Activated T-helper 17 cell treated with anti-CD3 and anti-CD28 coated beads, Interleukin-2, amount 50 U/mL, for 72 hours (primary cell): ENCODE data around the gene RPL23. TPM values are rescaled to one million over a fixed set of nuclear protein-coding genes. Genes with fewer than 3 reads are reported as not detected.

Source experiments
- ATAC-seq: fragments of 150-1000 bp; cut with Tn5 transposase; replicated peaks from 2 replicates; pipeline ENCODE4 v1.10.0; 2021; ENCODE audit warnings: mild to moderate bottlenecking, moderate library complexity
- H3K27ac Mint-ChIP-seq: one replicate; pipeline ENCODE4 v1.8.0; 2022; ENCODE audit warnings: mixed read lengths
- H3K27me3 Mint-ChIP-seq: one replicate; pipeline ENCODE4 v1.8.0; 2022; ENCODE audit warnings: mixed read lengths
- H3K36me3 Mint-ChIP-seq: one replicate; pipeline ENCODE4 v1.8.0; 2022; ENCODE audit warnings: low read depth, mild to moderate bottlenecking, mixed read lengths
- H3K4me1 Mint-ChIP-seq: one replicate; pipeline ENCODE4 v1.8.0; 2022; ENCODE audit warnings: mixed read lengths
- H3K4me3 Mint-ChIP-seq: one replicate; pipeline ENCODE4 v1.8.0; 2022; ENCODE audit warnings: mild to moderate bottlenecking, mixed read lengths
- H3K9me3 Mint-ChIP-seq: one replicate; pipeline ENCODE4 v1.8.0; 2022; ENCODE audit warnings: mixed read lengths
- total RNA-seq, 2 donors: library from RNA; stranded (reverse); gene quantifications; one replicate each; pipeline ENCODE4 v1.2.3, GENCODE V29; 2022

The RPL23 gene
- total RNA-seq: 1,000 to 10,000 TPM; 1,686 to 2,077 TPM

GRCh38 chr17:38853292-38854219, at the start of gene RPL23:
RPL23 (minus strand) TSS chr17:38853721; CDS start chr17:38853710, 11 bp downstream.
- Mint-ChIP-seq H3K4me1 (peaks cover 29% of the 10 kb centered on the region), H3K9me3 (no peaks in the 10 kb centered on the region), H3K4me3 (peak within 1 kb of the TSS; percentile 93), H3K27me3 (no peaks in the 10 kb centered on the region), H3K36me3 (peaks cover 56% of the 10 kb centered on the region), H3K27ac (peak within 1 kb of the TSS; percentile 98)
- peak; percentile 92 for ATAC-seq

- no peaks in the 10 kb centered on the region for H3K9me3 Mint-ChIP-seq
- peaks cover 37% of the 10 kb centered on the region for H3K4me1 Mint-ChIP-seq
- H3K36me3 Mint-ChIP-seq: peaks cover 82% of the 10 kb centered on the region
- peak overlapping the region; percentile 62 for H3K27ac Mint-ChIP-seq
- H3K4me3 Mint-ChIP-seq: peak overlapping the region; percentile 10
- no peaks in the 10 kb centered on the region for H3K27me3 Mint-ChIP-seq
- no peak for ATAC-seq
Observed at GRCh38 chr17:38900978-38901656, 47.6 kb upstream of the RPL23 start.

GRCh38 chr17:38899421-38899820, 45.9 kb upstream of the RPL23 start:
- H3K4me3 Mint-ChIP-seq: peak overlapping the region; percentile 83
- H3K9me3 Mint-ChIP-seq: no peaks in the 10 kb centered on the region
- H3K36me3 Mint-ChIP-seq: peaks cover 76% of the 10 kb centered on the region
- no peaks in the 10 kb centered on the region for H3K27me3 Mint-ChIP-seq
- H3K4me1 Mint-ChIP-seq: peaks cover 37% of the 10 kb centered on the region
- no peak for ATAC-seq
- H3K27ac Mint-ChIP-seq: peak overlapping the region; percentile 87

- Mint-ChIP-seq H3K36me3 (peaks cover 76% of the 10 kb centered on the region), H3K4me3 (peak overlapping the region; percentile 83), H3K9me3 (no peaks in the 10 kb centered on the region), H3K4me1 (peaks cover 37% of the 10 kb centered on the region), H3K27ac (peak overlapping the region; percentile 87), H3K27me3 (no peaks in the 10 kb centered on the region)
- ATAC-seq: peak; percentile 96
Observed at GRCh38 chr17:38898812-38899348, 45.4 kb upstream of the RPL23 start.

- H3K36me3 Mint-ChIP-seq: peaks cover 75% of the 10 kb centered on the region
- peak; percentile 40 for ATAC-seq
Observed at GRCh38 chr17:38898291-38898679, 44.8 kb upstream of the RPL23 start.

GRCh38 chr17:38897671-38898290, 44.3 kb upstream of the RPL23 start:
- peak overlapping the region; percentile 87 for H3K27ac Mint-ChIP-seq
- ATAC-seq: no peak
- no peaks in the 10 kb centered on the region for H3K27me3 Mint-ChIP-seq
- peaks cover 28% of the 10 kb centered on the region for H3K4me1 Mint-ChIP-seq
- H3K4me3 Mint-ChIP-seq: peak overlapping the region; percentile 83
- H3K36me3 Mint-ChIP-seq: peaks cover 75% of the 10 kb centered on the region
- no peaks in the 10 kb centered on the region for H3K9me3 Mint-ChIP-seq

More at GRCh38 chr17:38898291-38898679, 44.8 kb upstream of the RPL23 start:
- peak overlapping the region; percentile 87 for H3K27ac Mint-ChIP-seq
- H3K4me1 Mint-ChIP-seq: peaks cover 33% of the 10 kb centered on the region
- no peaks in the 10 kb centered on the region for H3K9me3 Mint-ChIP-seq
- no peaks in the 10 kb centered on the region for H3K27me3 Mint-ChIP-seq
- H3K4me3 Mint-ChIP-seq: peak overlapping the region; percentile 83

- Mint-ChIP-seq H3K9me3 (no peaks in the 10 kb centered on the region), H3K4me3 (peak overlapping the region; percentile 83), H3K27ac (peak overlapping the region; percentile 87), H3K27me3 (no peaks in the 10 kb centered on the region), H3K4me1 (peaks cover 28% of the 10 kb centered on the region), H3K36me3 (peaks cover 76% of the 10 kb centered on the region)
- no peak for ATAC-seq
Observed at GRCh38 chr17:38897176-38897575, 43.7 kb upstream of the RPL23 start.

GRCh38 chr17:38896346-38896954, 42.9 kb upstream of the RPL23 start:
- peak overlapping the region; percentile 43 for H3K27ac Mint-ChIP-seq
- no peaks in the 10 kb centered on the region for H3K9me3 Mint-ChIP-seq
- peaks cover 78% of the 10 kb centered on the region for H3K36me3 Mint-ChIP-seq
- no peak for ATAC-seq
- no peak overlapping the region for H3K4me3 Mint-ChIP-seq
- H3K4me1 Mint-ChIP-seq: peaks cover 33% of the 10 kb centered on the region
- H3K27me3 Mint-ChIP-seq: no peaks in the 10 kb centered on the region

GRCh38 chr17:38894276-38894675, 40.8 kb upstream of the RPL23 start:
- Mint-ChIP-seq H3K27ac (peak overlapping the region; percentile 84), H3K36me3 (peaks cover 79% of the 10 kb centered on the region), H3K27me3 (no peaks in the 10 kb centered on the region), H3K4me3 (peak overlapping the region; percentile 35), H3K4me1 (peaks cover 33% of the 10 kb centered on the region), H3K9me3 (no peaks in the 10 kb centered on the region)
- ATAC-seq: no peak

GRCh38 chr17:38893607-38894006, 40.1 kb upstream of the RPL23 start:
- Mint-ChIP-seq H3K27me3 (no peaks in the 10 kb centered on the region), H3K4me3 (peak overlapping the region; percentile 35), H3K27ac (peak overlapping the region; percentile 84), H3K4me1 (peaks cover 33% of the 10 kb centered on the region), H3K9me3 (no peaks in the 10 kb centered on the region), H3K36me3 (peaks cover 79% of the 10 kb centered on the region)
- ATAC-seq: peak; percentile 63

GRCh38 chr17:38893113-38893512, 39.6 kb upstream of the RPL23 start:
- H3K4me3 Mint-ChIP-seq: peak overlapping the region; percentile 35
- no peaks in the 10 kb centered on the region for H3K9me3 Mint-ChIP-seq
- H3K36me3 Mint-ChIP-seq: peaks cover 79% of the 10 kb centered on the region
- no peaks in the 10 kb centered on the region for H3K27me3 Mint-ChIP-seq
- H3K27ac Mint-ChIP-seq: peak overlapping the region; percentile 84
- peaks cover 30% of the 10 kb centered on the region for H3K4me1 Mint-ChIP-seq
- no peak for ATAC-seq

- peaks cover 25% of the 10 kb centered on the region for H3K4me1 Mint-ChIP-seq
- no peaks in the 10 kb centered on the region for H3K27me3 Mint-ChIP-seq
- peak overlapping the region; percentile 58 for H3K4me3 Mint-ChIP-seq
- no peak for ATAC-seq
- peaks cover 79% of the 10 kb centered on the region for H3K36me3 Mint-ChIP-seq
- H3K9me3 Mint-ChIP-seq: no peaks in the 10 kb centered on the region
- H3K27ac Mint-ChIP-seq: peak overlapping the region; percentile 84
Observed at GRCh38 chr17:38892620-38893019, 39.1 kb upstream of the RPL23 start.

- Mint-ChIP-seq H3K9me3 (no peaks in the 10 kb centered on the region), H3K27ac (peak overlapping the region; percentile 84), H3K27me3 (no peaks in the 10 kb centered on the region), H3K36me3 (peaks cover 80% of the 10 kb centered on the region), H3K4me1 (peaks cover 22% of the 10 kb centered on the region), H3K4me3 (peak overlapping the region; percentile 58)
- no peak for ATAC-seq
Observed at GRCh38 chr17:38892083-38892482, 38.6 kb upstream of the RPL23 start.

- Mint-ChIP-seq H3K27ac (peak overlapping the region; percentile 84), H3K9me3 (no peaks in the 10 kb centered on the region), H3K36me3 (peaks cover 84% of the 10 kb centered on the region), H3K4me1 (peaks cover 23% of the 10 kb centered on the region), H3K27me3 (no peaks in the 10 kb centered on the region), H3K4me3 (peak overlapping the region; percentile 58)
- ATAC-seq: no peak
Observed at GRCh38 chr17:38891441-38891840, 37.9 kb upstream of the RPL23 start.
